ENCODE results near the gene HDHD5.

DNA sequence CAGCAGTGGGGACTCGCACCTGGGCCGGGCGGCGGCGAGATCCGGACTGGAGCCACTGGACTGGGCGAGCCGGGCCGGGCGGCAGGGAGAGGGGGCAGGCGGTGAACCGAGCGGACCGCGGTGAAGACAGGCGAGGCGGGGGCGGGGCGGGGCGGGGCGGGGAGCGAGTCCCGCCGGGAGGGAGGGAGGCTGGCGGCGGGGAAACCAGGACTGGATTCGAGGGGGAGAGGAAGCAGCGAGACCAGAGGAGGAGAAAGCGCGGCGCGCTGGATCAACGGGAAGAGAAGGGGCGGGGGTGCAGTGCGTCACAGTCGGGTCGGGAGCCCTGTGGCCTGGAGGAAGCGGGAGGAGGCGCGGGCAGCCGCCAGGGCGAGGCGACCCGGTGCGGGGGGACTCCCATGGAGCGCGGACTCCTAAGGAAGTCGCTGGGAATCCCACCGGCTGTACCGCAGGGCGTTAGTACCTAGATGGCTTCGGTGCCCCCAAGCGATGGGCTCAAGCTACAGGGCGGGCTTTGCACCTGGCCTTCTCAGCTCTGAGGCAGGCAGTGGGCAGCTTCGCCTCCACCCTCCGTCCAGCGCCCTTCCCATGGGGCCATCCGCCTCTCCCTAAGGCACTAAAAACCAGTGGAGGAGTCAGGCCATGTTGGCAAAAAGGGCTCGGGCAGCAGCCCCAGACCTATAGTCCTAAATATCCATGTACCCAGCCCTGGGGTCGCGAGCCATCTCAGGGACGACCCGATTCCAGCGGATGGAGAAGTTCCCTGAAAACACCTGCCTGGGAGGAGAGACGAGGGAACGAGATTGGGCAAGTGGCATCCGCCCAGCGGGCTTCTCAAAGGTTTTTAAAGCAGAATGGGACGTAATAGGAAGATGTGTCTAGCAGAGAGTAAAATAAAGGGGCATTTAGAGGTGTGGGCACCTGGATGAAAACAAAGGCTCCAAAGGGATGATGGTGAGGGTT, 37.6 kb downstream of the HDHD5 start, which contains the start of gene TMEM121B:
- no peak for TF ChIP-seq TAF1 (IDR thresholded peaks at IDR 0.05; ENCODE audit: low read depth)
- TF ChIP-seq, protein P1, sequence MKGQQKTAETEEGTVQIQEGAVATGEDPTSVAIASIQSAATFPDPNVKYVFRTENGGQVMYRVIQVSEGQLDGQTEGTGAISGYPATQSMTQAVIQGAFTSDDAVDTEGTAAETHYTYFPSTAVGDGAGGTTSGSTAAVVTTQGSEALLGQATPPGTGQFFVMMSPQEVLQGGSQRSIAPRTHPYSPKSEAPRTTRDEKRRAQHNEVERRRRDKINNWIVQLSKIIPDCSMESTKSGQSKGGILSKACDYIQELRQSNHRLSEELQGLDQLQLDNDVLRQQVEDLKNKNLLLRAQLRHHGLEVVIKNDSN (IDR thresholded peaks at IDR 0.05) = no peak
- TF ChIP-seq EP300 (IDR thresholded peaks at IDR 0.05; ENCODE audit: borderline replicate concordance) = no peak

Measured in Ishikawa (cell line).